Hepatocyte (in vitro differentiated cells): ENCODE data around the gene CGN.

Experiments used
- CTCF ChIP-seq: fragments of 200-600 bp; sonication (generic); IDR thresholded peaks from 2 replicates; pipeline ENCODE4 v1.5.1; 2016; ENCODE audit warnings: antibody characterized with exemption, mild to moderate bottlenecking; ENCODE audit not compliant: poor library complexity
- EZH2 ChIP-seq: fragments of 200-600 bp; sonication (generic); IDR thresholded peaks from 2 replicates; pipeline ENCODE4 v1.6.1; 2016; ENCODE audit warnings: antibody characterized with exemption, mild to moderate bottlenecking, borderline replicate concordance

DNA sequence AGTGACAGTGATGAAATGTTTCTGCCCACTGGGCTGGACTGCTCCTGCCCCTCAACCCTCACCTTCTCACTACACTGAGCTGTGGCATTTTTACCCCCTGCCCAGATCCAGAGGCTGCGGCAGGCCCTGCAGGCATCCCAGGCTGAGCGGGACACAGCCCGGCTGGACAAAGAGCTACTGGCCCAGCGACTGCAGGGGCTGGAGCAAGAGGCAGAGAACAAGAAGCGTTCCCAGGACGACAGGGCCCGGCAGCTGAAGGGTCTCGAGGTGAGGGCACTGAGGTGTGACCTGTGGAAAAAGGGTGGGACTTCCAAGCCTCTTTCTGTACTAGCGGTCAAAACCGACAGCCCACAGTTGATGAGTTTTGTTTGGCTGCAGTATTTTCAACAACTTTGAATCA, 22.7 kb downstream of the CGN start:
- TF ChIP-seq EZH2, result no peak
- TF ChIP-seq CTCF, result no peak
